ENCODE data around the gene MTMR8.

Gene MTMR8

GRCh38 chrX:64321507-64321906 is 73.7 kb downstream of the MTMR8 start:
- DNase-seq (ENCODE audit: low read depth): no peak
- no peak for TF ChIP-seq CTCF (IDR thresholded peaks at IDR 0.05; ENCODE audit: low read depth, low read length, missing control alignments)
- H3K4me3 ChIP-seq (ENCODE audit: low read depth, low read length): no peak overlapping the region

- no peak for TF ChIP-seq CTCF (IDR thresholded peaks at IDR 0.05; ENCODE audit: low read depth, low read length, missing control alignments)
- no peak for DNase-seq (ENCODE audit: low read depth)
- no peak overlapping the region for H3K4me3 ChIP-seq (ENCODE audit: low read depth, low read length)
These were observed 81.6 kb downstream of the MTMR8 start for GRCh38 chrX:64313624-64314023.

GRCh38 chrX:64306712-64307111 is 88.5 kb downstream of the MTMR8 start:
- TF ChIP-seq CTCF (IDR thresholded peaks at IDR 0.05; ENCODE audit: low read depth, low read length, missing control alignments): no peak
- no peak for DNase-seq (ENCODE audit: low read depth)
- no peak overlapping the region for H3K4me3 ChIP-seq (ENCODE audit: low read depth, low read length)

GRCh38 chrX:64291123-64291522 is 104.1 kb downstream of the MTMR8 start:
- DNase-seq (ENCODE audit: low read depth): no peak
- no peak overlapping the region for H3K4me3 ChIP-seq (ENCODE audit: low read depth, low read length)
- TF ChIP-seq CTCF (IDR thresholded peaks at IDR 0.05; ENCODE audit: low read depth, low read length, missing control alignments): no peak

- no peak for TF ChIP-seq CTCF (IDR thresholded peaks at IDR 0.05; ENCODE audit: low read depth, low read length, missing control alignments)
- H3K4me3 ChIP-seq (ENCODE audit: low read depth, low read length): no peak overlapping the region
- no peak for DNase-seq (ENCODE audit: low read depth)
These were observed 130.0 kb downstream of the MTMR8 start for GRCh38 chrX:64265265-64265664.

- DNase-seq (ENCODE audit: low read depth): no peak
- no peak within 1 kb of the TSS for H3K4me3 ChIP-seq (ENCODE audit: low read depth, low read length)
- no peak for TF ChIP-seq CTCF (IDR thresholded peaks at IDR 0.05; ENCODE audit: low read depth, low read length, missing control alignments)
These were observed 164.9 kb downstream of the MTMR8 start, which contains the start of gene ASB12 for GRCh38 chrX:64230123-64230970. ASB12 (minus strand) TSS chrX:64230607; CDS start chrX:64225650, 4,957 bp downstream.

GRCh38 chrX:64229154-64229553 is 166.1 kb downstream of the MTMR8 start:
- no peak for DNase-seq (ENCODE audit: low read depth)
- TF ChIP-seq CTCF (IDR thresholded peaks at IDR 0.05; ENCODE audit: low read depth, low read length, missing control alignments): no peak
- no peak overlapping the region for H3K4me3 ChIP-seq (ENCODE audit: low read depth, low read length)
